ENCODE measurements around the gene MAPK12. TPM values are rescaled to one million over a fixed set of nuclear protein-coding genes. Genes with fewer than 3 reads are reported as not detected.

Gene MAPK12
- total RNA-seq, 1 donor from 2014 or later = 17.8 TPM

GRCh38 chr22:50272044-50272802 lies 10.7 kb upstream of the MAPK12 start:
- no peak for ATAC-seq

GRCh38 chr22:50271519-50271970 lies 10.1 kb upstream of the MAPK12 start:
- intact Hi-C loops (cut with DNase I) = no loop called here
- ATAC-seq (no peak), DNase-seq (ENCODE audit: low spot score) (no peak)

More at GRCh38 chr22:50272044-50272802, 10.7 kb upstream of the MAPK12 start:
- no peak for DNase-seq (ENCODE audit: low spot score)
- intact Hi-C loops (cut with DNase I) = no loop called here

DNA sequence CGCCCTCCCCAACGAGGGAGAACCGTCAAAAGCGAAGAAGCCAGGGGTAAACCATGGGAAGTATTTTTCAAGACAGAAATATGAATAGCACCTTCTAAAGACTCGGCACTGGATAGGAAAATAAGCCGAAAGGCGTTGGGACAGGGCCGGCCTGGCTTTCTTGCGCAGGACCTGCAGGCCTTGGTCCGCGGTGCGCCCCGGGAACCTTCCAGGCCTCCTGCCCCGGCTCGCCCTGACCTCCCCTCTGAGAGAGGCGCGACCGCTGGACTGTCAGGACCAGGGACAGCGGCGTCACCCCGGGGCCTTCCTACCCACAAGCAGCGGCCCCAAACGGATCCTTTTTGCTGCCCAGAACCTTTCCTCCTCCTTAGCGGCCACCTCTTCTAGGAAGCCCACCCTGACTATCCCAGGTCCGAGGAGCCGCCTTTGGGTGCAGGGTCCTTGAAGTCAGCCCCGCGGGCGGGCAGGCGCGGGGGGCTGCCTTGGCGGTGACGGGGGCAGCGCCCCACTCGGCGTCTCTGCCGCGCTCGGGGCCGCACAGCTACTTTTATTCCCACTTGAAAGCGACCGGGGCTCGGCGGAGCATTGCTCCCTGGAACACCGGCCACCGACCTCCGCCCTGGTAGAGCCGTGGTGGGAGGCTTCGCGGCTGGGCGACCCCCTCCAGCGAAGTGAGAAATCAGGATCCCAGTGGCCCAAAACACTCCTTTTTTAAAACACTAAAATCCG lies 9.3 kb upstream of the MAPK12 start:
- ATAC-seq = peak; percentile 38

GRCh38 chr22:50269970-50270665 lies 8.6 kb upstream of the MAPK12 start, which contains the start of gene MAPK11:
TSS of gene MAPK11 (minus strand) at chr22:50270380. CDS start at chr22:50270292, 88 bp downstream.
- DNase-seq (ENCODE audit: low spot score) = no peak
- ATAC-seq = peak; percentile 35
- intact Hi-C loops (cut with DNase I) = loop anchor here (2.0 kb wide), 1 partner anchor 57 kb away; the partner anchor contains the start of gene DENND6B

More for the DNA sequence above, 9.3 kb upstream of the MAPK12 start:
- DNase-seq (ENCODE audit: low spot score) = peak; percentile 84
- intact Hi-C loops (cut with DNase I) = no loop called here

DNA sequence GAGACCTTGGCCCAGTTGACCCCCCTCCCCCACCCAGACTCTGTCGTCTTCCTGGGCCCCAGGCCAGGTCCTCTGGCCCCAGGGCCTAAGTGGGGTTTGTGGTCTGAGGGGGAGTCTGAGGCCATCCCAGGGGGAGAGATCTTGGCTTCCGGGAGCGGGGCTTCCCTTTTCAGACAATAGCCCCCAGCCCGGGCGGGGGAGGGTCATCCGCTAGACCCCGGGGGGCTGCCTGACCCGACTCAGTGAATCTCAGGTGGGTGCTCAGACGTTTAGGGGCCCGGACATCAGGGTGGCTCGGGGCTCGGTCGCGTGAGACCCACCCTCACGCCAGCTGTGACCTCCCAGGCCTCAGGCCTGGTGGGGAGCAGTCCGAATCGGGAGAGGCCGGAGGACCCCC lies 8.1 kb upstream of the MAPK12 start:
- peak; percentile 0 for ATAC-seq
- intact Hi-C loops (cut with DNase I) = loop anchor here (2.0 kb wide), 1 partner anchor 57 kb away; the partner anchor contains the start of gene DENND6B
- DNase-seq (ENCODE audit: low spot score) = no peak

GRCh38 chr22:50268655-50269113 lies 7.2 kb upstream of the MAPK12 start:
- no peak for DNase-seq (ENCODE audit: low spot score)
- intact Hi-C loops (cut with DNase I) = loop anchor here (2.0 kb wide), 1 partner anchor 58 kb away; the partner anchor contains the start of gene DENND6B

GRCh38 chr22:50267591-50268390 lies 6.3 kb upstream of the MAPK12 start:
- ATAC-seq (peak; percentile 65), DNase-seq (ENCODE audit: low spot score) (peak; percentile 84)
- intact Hi-C loops (cut with DNase I) = loop anchor here (2.0 kb wide), 1 partner anchor 59 kb away; the partner anchor contains the start of gene DENND6B

More at GRCh38 chr22:50268655-50269113, 7.2 kb upstream of the MAPK12 start:
- peak; percentile 1 for ATAC-seq

GRCh38 chr22:50266994-50267393 lies 5.5 kb upstream of the MAPK12 start:
- DNase-seq (ENCODE audit: low spot score) (no peak), ATAC-seq (no peak)
- intact Hi-C loops (cut with DNase I) = no loop called here

GRCh38 chr22:50264946-50265669 lies 3.6 kb upstream of the MAPK12 start:
- intact Hi-C loops (cut with DNase I) = loop anchor here (5.0 kb wide), 1 partner anchor 72 kb away; no protein-coding TSS in a partner anchor
- DNase-seq (ENCODE audit: low spot score) (no peak), ATAC-seq (no peak)

GRCh38 chr22:50264104-50264745 lies 2.7 kb upstream of the MAPK12 start:
- intact Hi-C loops (cut with DNase I) = loop anchor here (5.0 kb wide), 1 partner anchor 73 kb away; no protein-coding TSS in a partner anchor
- DNase-seq (ENCODE audit: low spot score) (no peak), ATAC-seq (no peak)

- DNase-seq (ENCODE audit: low spot score) (no peak), ATAC-seq (no peak)
- intact Hi-C loops (cut with DNase I) = loop anchor here (5.0 kb wide), 1 partner anchor 74 kb away; no protein-coding TSS in a partner anchor
These were observed 1.6 kb upstream of the MAPK12 start for GRCh38 chr22:50262973-50263617.

DNA sequence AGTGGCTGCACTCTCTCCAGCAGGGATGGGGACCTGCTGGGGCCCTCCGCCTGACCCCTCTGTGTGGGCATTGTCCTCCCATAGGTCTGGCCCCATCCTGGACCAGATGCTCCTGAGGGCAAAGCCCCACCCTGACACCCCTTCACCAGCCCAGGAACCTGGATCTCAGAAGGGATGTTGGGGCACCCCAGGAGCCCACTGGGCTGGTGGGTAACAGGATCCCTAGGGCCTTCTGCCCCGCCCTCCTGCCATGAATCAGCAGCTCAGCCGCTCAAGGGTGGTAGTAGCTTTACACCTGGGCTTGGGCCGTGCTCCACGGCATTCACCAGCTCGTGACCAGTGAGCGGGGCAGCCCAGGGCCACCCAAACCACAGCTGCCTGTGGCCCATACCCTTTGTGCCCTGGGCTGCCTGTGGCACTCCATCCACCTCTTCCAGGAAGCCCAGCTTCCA lies 1.0 kb upstream of the MAPK12 start:
- DNase-seq (ENCODE audit: low spot score) = no peak
- ATAC-seq = no peak
- intact Hi-C loops (cut with DNase I) = loop anchor here (5.0 kb wide), 1 partner anchor 75 kb away; no protein-coding TSS in a partner anchor

- DNase-seq (ENCODE audit: low spot score) (no peak), ATAC-seq (peak; percentile 34)
- intact Hi-C loops (cut with DNase I) = loop anchor here (5.0 kb wide), 1 partner anchor 76 kb away; no protein-coding TSS in a partner anchor
These were observed 475 bp downstream of the MAPK12 start for GRCh38 chr22:50260801-50261614.

GRCh38 chr22:50260434-50260800 lies 1.1 kb downstream of the MAPK12 start:
- intact Hi-C loops (cut with DNase I) = loop anchor here (5.0 kb wide), 1 partner anchor 77 kb away; no protein-coding TSS in a partner anchor
- ATAC-seq (no peak), DNase-seq (ENCODE audit: low spot score) (no peak)

- DNase-seq (ENCODE audit: low spot score) (no peak), ATAC-seq (no peak)
- intact Hi-C loops (cut with DNase I) = no loop called here
These were observed 2.2 kb downstream of the MAPK12 start for GRCh38 chr22:50259302-50259701.
